ENCODE measurements around the gene PIK3AP1.

DNA sequence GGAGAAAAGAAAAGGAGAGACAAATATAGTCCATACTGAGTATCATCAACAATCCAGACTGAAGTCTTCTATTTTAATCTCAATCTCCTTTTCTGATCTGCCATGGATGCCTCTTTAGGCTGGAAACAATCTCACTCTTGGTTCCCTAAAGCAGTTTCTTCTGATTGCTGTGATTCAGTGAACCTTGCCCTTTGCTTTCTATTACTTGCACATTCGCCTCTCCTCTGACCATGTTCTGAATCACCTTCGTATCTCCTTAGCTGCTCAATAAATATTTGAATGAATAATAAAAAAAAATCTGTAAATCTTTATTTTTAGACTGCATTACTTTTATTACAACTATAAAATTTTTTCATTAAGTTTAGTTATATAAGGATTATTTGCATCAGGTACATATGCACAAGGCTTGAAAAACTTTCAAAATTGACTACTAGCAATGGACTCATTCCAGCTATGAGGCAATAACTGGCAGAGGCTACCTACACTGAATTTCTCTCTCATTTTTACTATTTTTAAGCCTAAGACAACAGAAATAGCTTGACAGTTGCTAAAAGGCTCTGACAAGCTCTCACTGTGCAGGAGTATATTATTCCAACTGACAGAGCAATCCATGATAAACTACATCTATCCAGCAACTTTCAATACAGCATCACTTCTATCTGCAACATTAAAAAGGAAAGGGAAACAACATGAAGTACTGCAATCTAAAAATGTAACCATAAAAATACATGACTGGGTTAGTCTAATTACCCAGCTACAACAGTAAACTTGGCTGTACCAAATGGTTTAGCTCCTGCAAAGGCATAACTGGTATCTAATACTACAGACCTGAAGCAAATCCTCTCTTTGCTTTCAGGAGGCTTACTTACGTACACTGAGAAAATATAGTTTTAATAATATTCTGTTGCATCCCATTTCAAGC, 159.1 kb downstream of the PIK3AP1 start:
- TF ChIP-seq POLR2A (IDR thresholded peaks at IDR 0.05; ENCODE audit: low read depth, low read length) (no peak), RFX5 (IDR thresholded peaks at IDR 0.05; ENCODE audit: low read depth, low read length) (no peak)
- TF ChIP-seq, protein P1, sequence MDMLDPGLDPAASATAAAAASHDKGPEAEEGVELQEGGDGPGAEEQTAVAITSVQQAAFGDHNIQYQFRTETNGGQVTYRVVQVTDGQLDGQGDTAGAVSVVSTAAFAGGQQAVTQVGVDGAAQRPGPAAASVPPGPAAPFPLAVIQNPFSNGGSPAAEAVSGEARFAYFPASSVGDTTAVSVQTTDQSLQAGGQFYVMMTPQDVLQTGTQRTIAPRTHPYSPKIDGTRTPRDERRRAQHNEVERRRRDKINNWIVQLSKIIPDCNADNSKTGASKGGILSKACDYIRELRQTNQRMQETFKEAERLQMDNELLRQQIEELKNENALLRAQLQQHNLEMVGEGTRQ (IDR thresholded peaks at IDR 0.05; ENCODE audit: borderline replicate concordance, low read depth, low read length): no peak

Measured in GM12878 (cell line).